ENCODE measurements around the gene SMIM44. TPM values are rescaled to one million over a fixed set of nuclear protein-coding genes. Genes with fewer than 3 reads are reported as not detected.

SMIM44 gene
- total RNA-seq, 1 donor from 2014 or later = not detected

- no peaks in the 10 kb centered on the region for H3K27me3 ChIP-seq
- H3K27ac ChIP-seq = peak within 1 kb of the TSS; percentile 93
- H3K4me1 ChIP-seq = peaks cover 22% of the 10 kb centered on the region
- TF ChIP-seq POLR2AphosphoS5 (IDR thresholded peaks at IDR 0.05; ENCODE audit: insufficient read depth in 1 of 2, low read depth in 1 of 2) (peak; percentile 93 to 96), POLR2A (IDR thresholded peaks at IDR 0.05) (no peak)
- TF ChIP-seq, protein P1, sequence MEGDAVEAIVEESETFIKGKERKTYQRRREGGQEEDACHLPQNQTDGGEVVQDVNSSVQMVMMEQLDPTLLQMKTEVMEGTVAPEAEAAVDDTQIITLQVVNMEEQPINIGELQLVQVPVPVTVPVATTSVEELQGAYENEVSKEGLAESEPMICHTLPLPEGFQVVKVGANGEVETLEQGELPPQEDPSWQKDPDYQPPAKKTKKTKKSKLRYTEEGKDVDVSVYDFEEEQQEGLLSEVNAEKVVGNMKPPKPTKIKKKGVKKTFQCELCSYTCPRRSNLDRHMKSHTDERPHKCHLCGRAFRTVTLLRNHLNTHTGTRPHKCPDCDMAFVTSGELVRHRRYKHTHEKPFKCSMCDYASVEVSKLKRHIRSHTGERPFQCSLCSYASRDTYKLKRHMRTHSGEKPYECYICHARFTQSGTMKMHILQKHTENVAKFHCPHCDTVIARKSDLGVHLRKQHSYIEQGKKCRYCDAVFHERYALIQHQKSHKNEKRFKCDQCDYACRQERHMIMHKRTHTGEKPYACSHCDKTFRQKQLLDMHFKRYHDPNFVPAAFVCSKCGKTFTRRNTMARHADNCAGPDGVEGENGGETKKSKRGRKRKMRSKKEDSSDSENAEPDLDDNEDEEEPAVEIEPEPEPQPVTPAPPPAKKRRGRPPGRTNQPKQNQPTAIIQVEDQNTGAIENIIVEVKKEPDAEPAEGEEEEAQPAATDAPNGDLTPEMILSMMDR (IDR thresholded peaks at IDR 0.05) = no peak
- intact Hi-C loops (cut with DNase I) = no loop called here
- peak in 1 of 2 donors; percentile 94 for DNase-seq (ENCODE audit: extremely low spot score in 2 of 2)
- peak within 1 kb of the TSS; percentile 80 to 96 for H3K4me3 ChIP-seq
- no peaks in the 10 kb centered on the region for H3K9me3 ChIP-seq
- peaks cover 0 to 12% of the 10 kb centered on the region in 2 donors for H3K36me3 ChIP-seq
Observed at GRCh38 chr19:3500429-3501101, 17.3 kb upstream of the SMIM44 start, which contains the start of gene DOHH. Gene DOHH, minus strand, starts transcription at chr19:3500674. Its CDS starts 3,860 bp downstream, at chr19:3496814.

DNA sequence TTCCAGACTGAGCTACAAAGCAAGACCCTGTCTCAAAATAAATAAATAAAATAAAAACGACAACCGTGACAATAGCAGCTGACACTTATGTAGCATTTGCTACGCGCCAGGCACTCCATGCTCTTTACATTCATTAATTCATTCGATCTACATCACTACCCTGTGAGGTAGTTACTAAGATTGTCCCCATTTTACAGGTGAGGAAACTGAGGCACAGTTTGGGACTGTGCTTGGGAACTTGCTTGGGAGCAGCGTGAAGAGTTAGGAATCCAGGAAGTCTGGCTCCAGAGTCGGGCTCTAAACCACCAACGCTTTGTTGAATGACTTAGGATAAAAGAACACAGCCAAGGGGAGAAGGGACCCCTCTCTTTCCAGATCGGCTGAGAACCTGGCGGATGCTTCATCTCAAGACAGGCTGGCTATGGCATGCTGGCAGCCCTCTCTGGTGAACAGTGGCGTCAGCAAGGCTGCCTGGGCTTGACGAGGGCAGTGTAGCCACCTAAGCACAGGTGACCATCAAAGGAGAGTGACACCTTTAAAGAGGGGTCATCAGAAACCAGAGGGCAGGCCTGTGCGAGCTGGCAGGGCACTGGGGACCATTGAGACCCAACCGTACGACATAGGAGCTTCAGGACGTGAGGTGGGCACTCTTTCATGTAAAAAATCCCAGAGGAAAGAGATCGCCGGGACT is 16.6 kb upstream of the SMIM44 start:
- Histone ChIP-seq H3K4me3 (peak overlapping the region; percentile 80 to 96), H3K27me3 (no peaks in the 10 kb centered on the region), H3K27ac (peak overlapping the region; percentile 93), H3K4me1 (peaks cover 16% of the 10 kb centered on the region), H3K9me3 (no peaks in the 10 kb centered on the region), H3K36me3 (peaks cover 0 to 18% of the 10 kb centered on the region in 2 donors)
- intact Hi-C loops (cut with DNase I) = no loop called here
- TF ChIP-seq, protein P1 (IDR thresholded peaks at IDR 0.05) = no peak
- TF ChIP-seq POLR2AphosphoS5 (IDR thresholded peaks at IDR 0.05; ENCODE audit: insufficient read depth in 1 of 2, low read depth in 1 of 2) = no peak
- no peak for TF ChIP-seq POLR2A (IDR thresholded peaks at IDR 0.05)
- no peak for DNase-seq (ENCODE audit: extremely low spot score in 2 of 2)

DNA sequence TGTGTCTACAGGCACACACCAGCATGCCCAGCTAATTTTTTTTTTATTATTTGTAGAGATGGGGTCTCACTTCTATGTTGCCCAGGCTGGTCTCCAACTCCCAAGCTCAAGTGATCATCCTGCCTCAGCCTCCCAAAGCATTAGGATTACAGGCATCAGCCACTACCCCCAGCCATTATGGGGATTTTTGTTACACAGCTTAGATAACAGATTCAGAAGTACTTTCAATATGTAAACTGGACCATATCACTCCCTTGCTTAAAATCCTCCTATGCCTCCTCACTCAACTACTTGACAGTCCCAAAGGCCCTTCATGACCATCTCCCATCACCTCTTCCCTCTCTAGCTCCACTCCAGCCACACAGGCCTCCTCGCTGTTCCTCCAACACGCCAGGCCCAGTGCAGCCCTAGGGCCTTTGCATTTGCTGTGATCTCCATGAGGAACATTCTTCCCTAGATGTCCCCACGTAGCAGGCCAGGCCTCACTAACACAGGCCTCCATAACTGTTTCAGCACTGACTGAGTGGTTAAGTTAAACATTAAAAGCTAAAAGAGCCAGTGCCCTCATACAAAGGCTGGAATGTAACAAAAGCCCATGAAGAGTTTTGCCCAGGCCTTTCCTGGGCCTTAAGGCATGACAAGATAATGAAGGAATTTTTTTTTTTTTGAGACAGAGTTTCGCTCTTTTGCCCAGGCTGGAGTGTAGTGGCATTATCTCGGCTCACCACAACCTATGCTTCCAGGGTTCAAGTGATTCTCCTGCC is 14.7 kb upstream of the SMIM44 start:
- intact Hi-C loops (cut with DNase I) = no loop called here
- Histone ChIP-seq H3K4me3 (no peak overlapping the region), H3K9me3 (no peaks in the 10 kb centered on the region), H3K36me3 (peaks cover 0 to 29% of the 10 kb centered on the region in 2 donors), H3K4me1 (peaks cover 15% of the 10 kb centered on the region), H3K27ac (no peak overlapping the region), H3K27me3 (no peaks in the 10 kb centered on the region)
- TF ChIP-seq, protein P1 (IDR thresholded peaks at IDR 0.05) = no peak
- TF ChIP-seq POLR2A (IDR thresholded peaks at IDR 0.05) (no peak), POLR2AphosphoS5 (IDR thresholded peaks at IDR 0.05; ENCODE audit: insufficient read depth in 1 of 2, low read depth in 1 of 2) (no peak)
- no peak for DNase-seq (ENCODE audit: extremely low spot score in 2 of 2)

DNA sequence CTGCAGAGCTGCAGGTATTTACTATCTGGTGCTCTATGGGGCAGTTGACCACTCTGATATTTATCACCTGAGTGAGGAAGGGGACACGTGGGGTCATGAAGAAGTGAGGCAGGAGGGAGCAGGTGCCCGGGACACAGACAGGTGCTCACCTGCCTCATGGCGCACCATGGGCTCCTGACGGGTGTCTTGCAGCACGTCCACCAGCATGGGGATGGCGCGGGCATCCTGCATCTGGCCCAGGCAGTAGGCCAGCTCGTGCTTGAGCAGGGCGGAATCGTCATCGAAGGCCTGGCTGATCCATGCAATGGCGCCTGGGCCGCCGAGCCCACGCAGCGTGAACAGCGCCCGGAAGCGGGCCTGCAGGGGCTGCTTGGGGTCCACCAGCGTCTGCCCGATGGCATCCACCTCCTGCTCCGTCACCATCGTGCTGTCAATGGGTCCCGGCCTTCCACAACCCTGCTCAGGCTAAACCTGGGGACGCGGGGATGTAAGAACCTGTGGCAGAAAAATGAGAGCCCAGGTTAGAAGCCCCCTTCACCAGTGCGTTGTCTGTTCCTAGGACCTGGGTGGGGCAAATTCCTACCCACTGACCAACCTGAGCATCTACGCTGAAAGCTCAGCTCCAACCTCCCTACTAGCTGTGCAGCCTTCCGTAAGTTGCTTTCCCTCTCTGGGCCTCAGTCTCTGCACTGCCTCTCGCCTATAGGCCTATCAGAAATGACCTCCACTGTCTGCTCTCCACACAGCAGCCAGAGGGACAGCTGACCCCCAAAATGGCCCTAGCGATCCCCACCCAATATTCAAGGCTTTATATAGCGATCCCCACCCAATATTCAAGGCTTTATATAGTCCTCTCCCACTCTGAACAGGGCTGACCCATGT is 13.4 kb upstream of the SMIM44 start:
- Histone ChIP-seq H3K27me3 (no peaks in the 10 kb centered on the region), H3K36me3 (peaks cover 0 to 34% of the 10 kb centered on the region in 2 donors), H3K27ac (no peak overlapping the region), H3K9me3 (no peaks in the 10 kb centered on the region), H3K4me1 (peaks cover 15% of the 10 kb centered on the region), H3K4me3 (no peak overlapping the region)
- TF ChIP-seq POLR2A (IDR thresholded peaks at IDR 0.05) (no peak), POLR2AphosphoS5 (IDR thresholded peaks at IDR 0.05; ENCODE audit: insufficient read depth in 1 of 2, low read depth in 1 of 2) (no peak)
- TF ChIP-seq, protein P1 (IDR thresholded peaks at IDR 0.05) = no peak
- no peak for DNase-seq (ENCODE audit: extremely low spot score in 2 of 2)
- intact Hi-C loops (cut with DNase I) = no loop called here
